Skeletal muscle tissue (tissue), 4 donors: ENCODE results near the gene NLGN4X. TPM values are rescaled to one million over a fixed set of nuclear protein-coding genes. Genes with fewer than 3 reads are reported as not detected.

Source experiments
- H3K27ac ChIP-seq: one replicate; pipeline ENCODE4 v1.7.0; 2013; ENCODE audit warnings: mild to moderate bottlenecking, low read depth, low read length, inconsistent platforms
- H3K27me3 ChIP-seq, 3 donors: one replicate each; pipeline ENCODE4 v1.7.0; 2013; ENCODE audit warnings: low read length in 3 of 3; ENCODE audit not compliant: control insufficient read depth in 3 of 3, insufficient read depth in 3 of 3
- H3K36me3 ChIP-seq, 3 donors: one replicate each; pipeline ENCODE4 v1.7.0; 2013; ENCODE audit warnings: low read length in 3 of 3; ENCODE audit not compliant: control insufficient read depth in 3 of 3, insufficient read depth in 3 of 3
- H3K4me1 ChIP-seq, 3 donors: one replicate each; pipeline ENCODE4 v1.7.0; 2013; ENCODE audit warnings: low read length in 3 of 3, mild to moderate bottlenecking in 3 of 3; ENCODE audit not compliant: control insufficient read depth in 3 of 3, insufficient read depth in 3 of 3
- H3K4me3 ChIP-seq, 3 donors: one replicate each; pipeline ENCODE4 v1.7.0; 2013; ENCODE audit warnings: low read length in 3 of 3
- H3K9ac ChIP-seq, 3 donors: one replicate each; pipeline ENCODE4 v1.7.0; 2013; ENCODE audit warnings: low read length in 3 of 3, mild to moderate bottlenecking in 3 of 3, moderate library complexity in 2 of 3, low read depth in 1 of 3
- H3K9me3 ChIP-seq, 3 donors: one replicate each; pipeline ENCODE4 v1.7.0; 2013; ENCODE audit warnings: low read length in 3 of 3; ENCODE audit not compliant: control insufficient read depth in 3 of 3
- total RNA-seq: library from RNA; depleted of rRNA; stranded (reverse); fragments of >200 nt; gene quantifications from one replicate; pipeline ENCODE4 v1.2.3, GENCODE V29; 2014
- donor health status: Osteomylitis.

The NLGN4X gene
- total RNA-seq, 1 donor from 2014 or later, result 1.6 TPM

GRCh38 chrX:6074532-6074931 lies 154.1 kb downstream of the NLGN4X start:
- no peaks in the 10 kb centered on the region for H3K36me3 ChIP-seq
- no peaks in the 10 kb centered on the region for H3K27me3 ChIP-seq
- no peak overlapping the region for H3K27ac ChIP-seq
- H3K9me3 ChIP-seq, result no peaks in the 10 kb centered on the region
- H3K4me1 ChIP-seq, result no peaks in the 10 kb centered on the region
- no peak overlapping the region for H3K9ac ChIP-seq
- H3K4me3 ChIP-seq, result no peak overlapping the region

GRCh38 chrX:6071731-6072130 lies 156.9 kb downstream of the NLGN4X start:
- Histone ChIP-seq H3K9me3 (no peaks in the 10 kb centered on the region), H3K27me3 (no peaks in the 10 kb centered on the region), H3K27ac (no peak overlapping the region), H3K9ac (no peak overlapping the region), H3K4me3 (no peak overlapping the region), H3K4me1 (no peaks in the 10 kb centered on the region), H3K36me3 (no peaks in the 10 kb centered on the region)

DNA sequence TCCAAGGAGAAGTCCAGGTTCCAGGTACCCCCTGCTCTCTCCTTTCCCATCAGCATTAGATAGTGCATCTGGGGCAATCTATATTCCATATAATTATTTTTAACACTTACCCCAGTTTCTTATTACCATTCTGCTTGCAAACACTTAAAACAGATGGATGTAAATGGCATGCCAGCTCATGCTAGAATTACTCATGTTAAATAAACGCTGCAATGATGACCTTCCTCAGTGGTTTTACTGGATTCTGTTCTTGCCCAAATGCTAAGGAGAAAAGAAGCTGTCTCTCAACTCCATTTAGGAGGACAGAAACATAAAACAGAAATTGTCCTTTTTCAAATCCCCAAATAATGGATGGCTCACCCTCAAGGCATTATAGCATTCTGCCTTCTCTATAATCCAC lies 161.1 kb downstream of the NLGN4X start:
- Histone ChIP-seq H3K9me3 (peaks cover 0 to 2% (median 0%) of the 10 kb centered on the region in 3 donors), H3K9ac (no peak overlapping the region), H3K27ac (no peak overlapping the region), H3K36me3 (no peaks in the 10 kb centered on the region), H3K4me3 (no peak overlapping the region), H3K27me3 (no peaks in the 10 kb centered on the region), H3K4me1 (no peaks in the 10 kb centered on the region)

DNA sequence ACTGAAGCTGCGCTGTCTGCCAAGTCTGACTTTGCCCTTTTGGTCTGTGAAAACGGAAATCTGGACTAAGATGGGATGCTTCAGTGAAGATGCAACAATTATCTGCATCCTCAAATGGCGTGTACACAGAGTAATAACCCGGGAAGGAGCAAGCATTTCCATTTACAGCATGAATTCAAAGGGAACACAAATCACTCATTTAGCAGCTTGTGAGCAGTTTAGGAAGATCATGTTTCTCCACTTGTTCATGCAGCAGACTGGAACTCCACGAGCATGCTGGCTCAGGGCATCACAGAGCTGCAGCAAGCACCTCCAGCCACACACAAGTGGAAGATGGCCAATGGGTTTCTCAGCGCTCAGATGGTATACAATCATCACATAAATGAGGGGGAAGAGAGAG lies 175.5 kb downstream of the NLGN4X start:
- H3K4me3 ChIP-seq, result no peak overlapping the region
- no peaks in the 10 kb centered on the region for H3K4me1 ChIP-seq
- H3K27me3 ChIP-seq, result peaks cover 0 to 4% (median 0%) of the 10 kb centered on the region in 3 donors
- no peaks in the 10 kb centered on the region for H3K36me3 ChIP-seq
- no peaks in the 10 kb centered on the region for H3K9me3 ChIP-seq
- no peak overlapping the region for H3K27ac ChIP-seq
- no peak overlapping the region for H3K9ac ChIP-seq

DNA sequence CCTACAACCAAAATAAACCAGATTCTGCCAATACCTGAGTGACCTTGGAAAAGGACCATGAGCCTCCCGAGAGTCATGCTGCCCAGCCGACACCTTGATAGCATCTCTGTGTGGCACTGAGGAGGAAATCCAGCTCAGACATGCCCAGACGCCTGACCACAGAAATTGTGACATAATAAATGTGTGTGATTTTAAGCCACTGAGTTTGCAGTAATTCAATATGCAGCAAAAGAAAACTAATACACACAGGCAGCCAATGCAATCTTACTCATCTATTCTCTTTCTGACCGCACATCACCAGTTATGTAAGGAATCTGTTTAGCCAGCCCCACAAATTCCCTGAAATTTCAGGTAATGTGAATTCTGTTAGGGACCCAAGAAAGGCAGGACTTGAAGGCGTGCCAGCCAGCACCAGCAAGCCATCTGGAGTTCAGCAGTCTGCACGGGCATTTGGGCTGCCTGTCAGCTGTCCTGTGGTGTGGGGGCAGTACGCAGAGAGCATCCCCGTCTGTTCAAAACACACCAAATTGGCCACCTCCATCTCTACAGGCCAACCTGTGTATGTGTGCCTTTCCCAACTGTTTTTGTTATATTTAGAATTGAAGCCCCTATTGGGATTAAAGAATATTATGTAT lies 176.4 kb downstream of the NLGN4X start:
- Histone ChIP-seq H3K27me3 (peaks cover 0 to 4% (median 0%) of the 10 kb centered on the region in 3 donors), H3K9ac (no peak overlapping the region), H3K4me3 (no peak overlapping the region), H3K9me3 (no peaks in the 10 kb centered on the region), H3K4me1 (no peaks in the 10 kb centered on the region), H3K27ac (no peak overlapping the region), H3K36me3 (no peaks in the 10 kb centered on the region)

GRCh38 chrX:6049132-6049531 lies 179.5 kb downstream of the NLGN4X start:
- Histone ChIP-seq H3K36me3 (no peaks in the 10 kb centered on the region), H3K4me1 (no peaks in the 10 kb centered on the region), H3K27me3 (peaks cover 0 to 4% (median 0%) of the 10 kb centered on the region in 3 donors), H3K9ac (no peak overlapping the region), H3K27ac (no peak overlapping the region), H3K4me3 (no peak overlapping the region), H3K9me3 (no peaks in the 10 kb centered on the region)

- no peak overlapping the region for H3K27ac ChIP-seq
- H3K9me3 ChIP-seq, result no peaks in the 10 kb centered on the region
- no peaks in the 10 kb centered on the region for H3K4me1 ChIP-seq
- no peaks in the 10 kb centered on the region for H3K36me3 ChIP-seq
- H3K4me3 ChIP-seq, result no peak overlapping the region
- no peaks in the 10 kb centered on the region for H3K27me3 ChIP-seq
- H3K9ac ChIP-seq, result no peak overlapping the region
Measured at GRCh38 chrX:6041630-6042029, 187.0 kb downstream of the NLGN4X start.

DNA sequence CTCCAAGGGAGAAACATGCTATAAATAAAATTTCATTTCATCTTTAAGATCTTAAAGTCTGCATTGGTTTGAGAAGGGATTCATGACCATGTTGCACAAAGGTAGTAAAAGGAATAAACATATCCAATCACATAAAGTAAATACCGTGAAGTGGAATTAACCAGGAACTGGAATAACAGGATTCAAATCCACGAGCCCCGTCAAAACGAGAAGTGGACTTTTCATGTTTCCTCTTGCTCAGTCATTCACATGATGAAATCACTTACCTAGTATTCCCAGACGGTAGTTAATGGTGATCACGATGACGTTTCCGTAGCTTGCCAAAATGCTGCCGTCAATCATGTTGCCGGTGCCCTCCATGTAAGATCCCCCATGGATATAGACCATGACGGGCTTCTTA lies 199.7 kb downstream of the NLGN4X start:
- H3K4me3 ChIP-seq, result no peak overlapping the region
- no peaks in the 10 kb centered on the region for H3K36me3 ChIP-seq
- H3K9ac ChIP-seq, result no peak overlapping the region
- no peaks in the 10 kb centered on the region for H3K27me3 ChIP-seq
- no peaks in the 10 kb centered on the region for H3K9me3 ChIP-seq
- no peaks in the 10 kb centered on the region for H3K4me1 ChIP-seq
- H3K27ac ChIP-seq, result no peak overlapping the region

DNA sequence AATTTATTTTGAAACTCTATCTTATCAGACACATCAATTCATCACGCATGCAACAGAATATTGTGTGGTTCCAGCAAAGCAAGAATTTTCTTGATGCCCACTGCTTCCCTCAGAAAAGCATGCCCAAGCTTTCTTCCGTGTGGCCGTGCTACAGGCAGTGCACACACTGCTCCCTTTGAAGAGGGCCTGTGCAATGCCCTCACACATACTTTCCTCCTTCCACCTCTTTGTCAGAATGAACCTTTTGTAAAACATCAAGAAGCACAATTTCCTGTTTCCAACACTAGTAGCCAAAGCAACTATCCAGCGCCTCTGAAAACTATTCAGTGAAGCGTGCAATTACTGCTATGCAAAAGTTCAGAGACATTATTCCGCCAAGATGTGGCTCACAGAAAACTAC lies 201.7 kb downstream of the NLGN4X start:
- no peaks in the 10 kb centered on the region for H3K4me1 ChIP-seq
- no peak overlapping the region for H3K4me3 ChIP-seq
- H3K9me3 ChIP-seq, result no peaks in the 10 kb centered on the region
- no peaks in the 10 kb centered on the region for H3K36me3 ChIP-seq
- H3K27ac ChIP-seq, result no peak overlapping the region
- no peaks in the 10 kb centered on the region for H3K27me3 ChIP-seq
- no peak overlapping the region for H3K9ac ChIP-seq

DNA sequence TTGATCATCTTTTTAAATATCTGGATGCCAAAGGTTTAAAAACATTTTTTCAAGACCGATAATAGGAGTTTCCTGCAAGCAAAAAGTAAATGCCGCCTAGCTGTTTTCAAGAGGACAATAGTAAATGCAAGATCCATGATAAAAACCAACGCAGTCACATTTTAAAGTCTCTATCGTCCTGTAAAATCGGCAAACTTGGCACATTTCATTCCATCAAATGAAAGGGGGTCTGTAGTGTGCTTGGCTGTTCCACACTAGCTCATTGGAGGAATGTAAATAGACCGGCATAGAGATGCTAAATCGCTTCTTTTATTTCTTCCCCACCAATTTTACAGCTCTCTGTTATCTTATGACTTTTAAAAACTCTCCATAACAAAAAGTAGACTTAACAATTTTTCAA lies 202.2 kb downstream of the NLGN4X start:
- no peak overlapping the region for H3K9ac ChIP-seq
- H3K9me3 ChIP-seq, result no peaks in the 10 kb centered on the region
- H3K36me3 ChIP-seq, result no peaks in the 10 kb centered on the region
- H3K27ac ChIP-seq, result no peak overlapping the region
- no peaks in the 10 kb centered on the region for H3K4me1 ChIP-seq
- no peak overlapping the region for H3K4me3 ChIP-seq
- H3K27me3 ChIP-seq, result no peaks in the 10 kb centered on the region
